ENCODE data around the gene SOX15. TPM values are rescaled to one million over a fixed set of nuclear protein-coding genes. Genes with fewer than 3 reads are reported as not detected.

Gene SOX15
- total and polyA plus RNA-seq, 2 of the 13 experiments (the other 11 are each of a cell fraction or from before 2014, with no cell fraction given) = 0.07 to 0.18 TPM

GRCh38 chr17:7631398-7632380, 41.8 kb upstream of the SOX15 start (continued):
- TF ChIP-seq SNAPC4 (CRISPR knock-in tag; IDR thresholded peaks at IDR 0.05) (0 out of 2 replicates have a peak, but pooled peaks have one; percentile 28), ZNF484 (CRISPR knock-in tag; IDR thresholded peaks at IDR 0.05; ENCODE audit: borderline replicate concordance, low read depth) (no peak), NCOA2 (CRISPR knock-in tag; IDR thresholded peaks at IDR 0.05) (no peak), ZSCAN30 (CRISPR knock-in tag; IDR thresholded peaks at IDR 0.05) (no peak), SATB2 (CRISPR knock-in tag; IDR thresholded peaks at IDR 0.05) (no peak), SCMH1 (CRISPR knock-in tag; IDR thresholded peaks at IDR 0.05; ENCODE audit: borderline replicate concordance) (no peak), SALL1 (CRISPR knock-in tag; IDR thresholded peaks at IDR 0.05) (0 out of 2 replicates have a peak, but pooled peaks have one; percentile 13), ZBTB4 (CRISPR knock-in tag; IDR thresholded peaks at IDR 0.05; ENCODE audit: borderline replicate concordance) (0 out of 2 replicates have a peak, but pooled peaks have one; percentile 4), ZNF44 (CRISPR knock-in tag; IDR thresholded peaks at IDR 0.05) (no peak), MAF1 (CRISPR knock-in tag; IDR thresholded peaks at IDR 0.05; ENCODE audit: borderline replicate concordance) (no peak), ATRX (CRISPR knock-in tag; IDR thresholded peaks at IDR 0.05; ENCODE audit: borderline replicate concordance) (no peak), RFXANK (CRISPR knock-in tag; IDR thresholded peaks at IDR 0.05) (no peak), DRAP1 (CRISPR knock-in tag; IDR thresholded peaks at IDR 0.05) (no peak; the same call in 1 of the 2 replicates), ZNF121 (CRISPR knock-in tag; IDR thresholded peaks at IDR 0.05) (peak; percentile 35), ZFX (CRISPR knock-in tag; IDR thresholded peaks at IDR 0.05; ENCODE audit: low read depth) (peak; percentile 11; the same call in 1 of the 2 replicates), ZBTB34 (CRISPR knock-in tag; IDR thresholded peaks at IDR 0.05) (no peak), U2AF2 (IDR thresholded peaks at IDR 0.05; ENCODE audit: low read depth, low read length) (no peak), NR2F6 (IDR thresholded peaks at IDR 0.05) (no peak), NR2F6 (CRISPR knock-in tag; IDR thresholded peaks at IDR 0.05) (peak; percentile 20; the same call in 1 of the 2 replicates)

Measured in HepG2 (cell line).